DOHH2 (cell line): ENCODE data around the gene SYTL2.

Source experiments
- H3F3A ChIP-seq: fragments of 200-600 bp; sonication (generic), shearing (Covaris generic); 2 replicates; pipeline ENCODE4 v1.6.0; 2016; ENCODE audit warnings: antibody characterized with exemption, mild to moderate bottlenecking; ENCODE audit not compliant: control insufficient read depth, insufficient read depth
- H3K27ac ChIP-seq: fragments of 200-600 bp; sonication (generic); 2 replicates; pipeline ENCODE4 v1.5.1; 2014; ENCODE audit warnings: low read depth, mild to moderate bottlenecking, low read length, moderate library complexity
- H3K27me3 ChIP-seq: fragments of 200-600 bp; sonication (generic); 2 replicates; pipeline ENCODE4 v1.6.1; 2014; ENCODE audit warnings: mild to moderate bottlenecking, low read length, mixed read lengths; ENCODE audit not compliant: control insufficient read depth
- H3K36me3 ChIP-seq: fragments of 200-600 bp; sonication (generic); 2 replicates; pipeline ENCODE4 v1.6.1; 2014; ENCODE audit warnings: mild to moderate bottlenecking, low read length, moderate library complexity, mixed read lengths; ENCODE audit not compliant: control insufficient read depth
- H3K4me1 ChIP-seq: fragments of 200-600 bp; sonication (generic); 2 replicates; pipeline ENCODE4 v1.6.1; 2014; ENCODE audit warnings: mild to moderate bottlenecking, low read length, mixed read lengths; ENCODE audit not compliant: control insufficient read depth
- H3K4me2 ChIP-seq: fragments of 200-600 bp; sonication (generic); 2 replicates; pipeline ENCODE4 v1.6.0; 2014; ENCODE audit warnings: mild to moderate bottlenecking, low read length, moderate library complexity
- H3K4me3 ChIP-seq: fragments of 200-600 bp; sonication (generic); 2 replicates; pipeline ENCODE4 v1.5.1; 2014; ENCODE audit warnings: mild to moderate bottlenecking, low read length, mixed read lengths
- H3K79me2 ChIP-seq: fragments of 200-600 bp; sonication (generic); 2 replicates; pipeline ENCODE4 v1.6.1; 2014; ENCODE audit warnings: mild to moderate bottlenecking, low read length, mixed read lengths; ENCODE audit not compliant: control insufficient read depth
- H3K9me2 ChIP-seq: fragments of 200-600 bp; sonication (generic); replicated peaks from 2 replicates; pipeline ENCODE4 v1.6.1; 2014; ENCODE audit warnings: mild to moderate bottlenecking, low read length, mixed read lengths; ENCODE audit not compliant: control insufficient read depth
- H3K9me3 ChIP-seq: fragments of 200-600 bp; sonication (generic); 2 replicates; pipeline ENCODE4 v1.6.1; 2014; ENCODE audit warnings: antibody characterized with exemption, low read length, mixed read lengths; ENCODE audit not compliant: control insufficient read depth, insufficient read depth
- H4K20me1 ChIP-seq: fragments of 200-600 bp; sonication (generic); 2 replicates; pipeline ENCODE4 v1.6.0; 2014; ENCODE audit warnings: low read depth, mild to moderate bottlenecking, antibody characterized with exemption, low read length, moderate library complexity; ENCODE audit not compliant: control insufficient read depth, insufficient read depth
- EZH2phosphoT487 ChIP-seq: fragments of 200-600 bp; sonication (generic); IDR thresholded peaks from 2 replicates; pipeline ENCODE4 v1.6.1; 2017; ENCODE audit warnings: borderline replicate concordance, mild to moderate bottlenecking, antibody characterized with exemption, low read length, moderate library complexity, mixed read lengths
- TF ChIP-seq, protein P1 (sequence below): fragments of 200-600 bp; sonication (generic); IDR thresholded peaks from one replicate; pipeline ENCODE4 v1.5.1; 2014; ENCODE audit warnings: antibody characterized with exemption, mild to moderate bottlenecking, low read depth, low read length; ENCODE audit not compliant: poor library complexity, severe bottlenecking

The SYTL2 gene

DNA sequence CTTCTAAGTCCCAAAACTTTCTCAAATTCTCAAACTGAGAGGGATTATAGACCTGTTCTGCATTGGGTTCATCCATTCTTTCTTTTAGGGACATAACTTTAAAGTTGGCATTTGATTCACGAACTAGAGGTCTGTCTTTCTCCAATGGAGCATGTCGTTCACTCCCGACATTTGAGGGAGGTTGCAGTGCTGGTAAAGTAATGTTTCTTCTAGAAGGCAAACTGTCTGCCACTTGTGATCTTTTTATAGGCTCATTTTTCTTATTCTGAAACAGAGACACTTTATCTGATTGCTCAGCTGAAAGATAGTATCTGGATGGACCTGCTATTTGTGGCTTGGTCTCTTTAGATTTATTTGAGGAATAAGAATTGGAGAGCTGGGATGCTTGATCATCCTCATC is 84.6 kb downstream of the SYTL2 start:
- no peaks in the 10 kb centered on the region for H3F3A ChIP-seq
- H3K36me3 ChIP-seq = no peaks in the 10 kb centered on the region
- H3K9me2 ChIP-seq = no peaks in the 10 kb centered on the region
- no peak overlapping the region for H3K4me2 ChIP-seq
- no peaks in the 10 kb centered on the region for H3K9me3 ChIP-seq
- H3K4me3 ChIP-seq = no peak overlapping the region
- H4K20me1 ChIP-seq = no peaks in the 10 kb centered on the region
- no peaks in the 10 kb centered on the region for H3K4me1 ChIP-seq
- TF ChIP-seq, protein P1, sequence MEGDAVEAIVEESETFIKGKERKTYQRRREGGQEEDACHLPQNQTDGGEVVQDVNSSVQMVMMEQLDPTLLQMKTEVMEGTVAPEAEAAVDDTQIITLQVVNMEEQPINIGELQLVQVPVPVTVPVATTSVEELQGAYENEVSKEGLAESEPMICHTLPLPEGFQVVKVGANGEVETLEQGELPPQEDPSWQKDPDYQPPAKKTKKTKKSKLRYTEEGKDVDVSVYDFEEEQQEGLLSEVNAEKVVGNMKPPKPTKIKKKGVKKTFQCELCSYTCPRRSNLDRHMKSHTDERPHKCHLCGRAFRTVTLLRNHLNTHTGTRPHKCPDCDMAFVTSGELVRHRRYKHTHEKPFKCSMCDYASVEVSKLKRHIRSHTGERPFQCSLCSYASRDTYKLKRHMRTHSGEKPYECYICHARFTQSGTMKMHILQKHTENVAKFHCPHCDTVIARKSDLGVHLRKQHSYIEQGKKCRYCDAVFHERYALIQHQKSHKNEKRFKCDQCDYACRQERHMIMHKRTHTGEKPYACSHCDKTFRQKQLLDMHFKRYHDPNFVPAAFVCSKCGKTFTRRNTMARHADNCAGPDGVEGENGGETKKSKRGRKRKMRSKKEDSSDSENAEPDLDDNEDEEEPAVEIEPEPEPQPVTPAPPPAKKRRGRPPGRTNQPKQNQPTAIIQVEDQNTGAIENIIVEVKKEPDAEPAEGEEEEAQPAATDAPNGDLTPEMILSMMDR = no peak
- no peak for TF ChIP-seq EZH2phosphoT487
- no peak overlapping the region for H3K27ac ChIP-seq
- H3K27me3 ChIP-seq = 0 out of 2 replicates have a peak, but pooled peaks cover 5% of the 10 kb centered on the region
- no peaks in the 10 kb centered on the region for H3K79me2 ChIP-seq

DNA sequence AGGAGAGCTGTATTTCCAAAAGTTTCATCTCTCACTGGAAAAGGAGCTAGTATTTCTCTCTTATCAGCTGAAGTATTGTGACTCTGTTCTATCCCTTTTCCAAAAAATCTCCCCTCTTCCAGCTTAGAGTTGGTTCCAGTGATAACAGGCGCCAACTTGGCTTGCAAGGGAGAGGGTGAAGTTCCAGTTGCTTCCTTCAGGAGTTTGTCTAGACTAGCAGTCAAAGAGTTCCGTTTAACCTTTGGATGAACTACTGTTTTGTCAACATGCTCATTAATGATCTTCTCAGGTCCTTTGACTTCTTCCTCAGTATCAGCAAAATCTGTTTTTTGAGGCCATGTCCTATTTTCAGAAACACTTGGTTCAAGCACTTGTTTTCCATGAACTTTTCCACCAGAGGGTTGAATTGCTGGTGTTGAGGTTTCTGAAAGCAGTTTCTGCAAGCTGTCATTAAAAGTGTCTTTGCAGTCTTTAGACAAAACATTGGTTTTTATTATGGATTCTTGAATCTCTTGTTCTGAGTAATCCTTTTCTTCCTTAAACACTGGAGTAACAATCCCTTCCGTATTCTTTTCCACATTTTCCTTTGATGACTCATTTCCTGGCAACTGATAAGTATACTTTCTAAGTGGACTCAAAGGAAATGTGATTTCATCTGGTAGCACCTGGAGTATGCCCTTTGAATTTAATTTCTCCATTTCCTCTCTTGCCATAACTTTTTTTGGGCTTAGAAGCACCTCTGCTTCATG is 85.3 kb downstream of the SYTL2 start:
- no peaks in the 10 kb centered on the region for H3K4me1 ChIP-seq
- H3K4me2 ChIP-seq = no peak overlapping the region
- H4K20me1 ChIP-seq = no peaks in the 10 kb centered on the region
- no peaks in the 10 kb centered on the region for H3F3A ChIP-seq
- H3K36me3 ChIP-seq = no peaks in the 10 kb centered on the region
- H3K4me3 ChIP-seq = no peak overlapping the region
- TF ChIP-seq, protein P1 = no peak
- TF ChIP-seq EZH2phosphoT487 = no peak
- H3K79me2 ChIP-seq = no peaks in the 10 kb centered on the region
- H3K9me2 ChIP-seq = no peaks in the 10 kb centered on the region
- H3K9me3 ChIP-seq = no peaks in the 10 kb centered on the region
- H3K27ac ChIP-seq = no peak overlapping the region
- 0 out of 2 replicates have a peak, but pooled peaks cover 5% of the 10 kb centered on the region for H3K27me3 ChIP-seq

DNA sequence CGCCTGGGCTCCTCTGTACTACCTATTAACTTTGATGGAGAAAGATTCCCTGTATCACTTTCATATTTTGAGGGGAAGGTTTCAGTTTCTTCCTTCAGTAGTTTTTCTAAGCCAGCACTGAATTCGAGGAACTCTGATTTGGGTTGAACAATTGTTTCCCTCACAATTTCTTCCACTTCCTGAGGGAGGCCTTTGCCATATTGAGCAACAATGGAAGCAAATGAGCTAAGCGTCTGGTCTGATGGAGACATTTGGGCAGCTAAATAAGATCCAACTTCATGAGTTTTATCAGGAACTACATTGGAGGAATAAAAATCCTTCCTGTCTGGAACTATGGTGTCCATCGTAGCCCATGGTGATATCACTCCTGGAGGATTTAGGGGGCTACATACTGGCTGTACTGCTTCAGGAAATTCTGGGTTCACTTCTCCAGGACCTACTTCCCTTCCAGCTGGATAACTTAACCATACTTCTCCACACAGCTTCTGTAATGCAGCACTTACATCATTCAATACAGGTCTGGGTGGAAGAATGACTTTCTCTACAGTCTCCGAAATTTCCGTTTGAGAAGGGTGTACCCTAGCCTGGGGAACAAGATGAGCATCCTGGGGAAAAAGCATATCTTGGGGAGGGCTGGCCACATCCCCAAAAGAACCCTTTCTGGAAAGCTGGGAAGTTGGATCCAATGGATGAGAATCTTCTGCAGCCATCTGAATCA is 86.0 kb downstream of the SYTL2 start:
- H3K36me3 ChIP-seq = no peaks in the 10 kb centered on the region
- no peaks in the 10 kb centered on the region for H3F3A ChIP-seq
- H4K20me1 ChIP-seq = no peaks in the 10 kb centered on the region
- no peak for TF ChIP-seq EZH2phosphoT487
- TF ChIP-seq, protein P1 = no peak
- no peaks in the 10 kb centered on the region for H3K9me3 ChIP-seq
- H3K4me1 ChIP-seq = no peaks in the 10 kb centered on the region
- H3K79me2 ChIP-seq = no peaks in the 10 kb centered on the region
- no peaks in the 10 kb centered on the region for H3K9me2 ChIP-seq
- H3K27me3 ChIP-seq = 0 out of 2 replicates have a peak, but pooled peaks cover 5% of the 10 kb centered on the region
- H3K4me3 ChIP-seq = no peak overlapping the region
- H3K27ac ChIP-seq = no peak overlapping the region
- H3K4me2 ChIP-seq = no peak overlapping the region
